Measurements from ENCODE around the gene CHRNG. TPM values are rescaled to one million over a fixed set of nuclear protein-coding genes. Genes with fewer than 3 reads are reported as not detected.
"Not testable (repeated sequence)": the region's sequence is repeated elsewhere in the genome, so short reads cannot be mapped to it uniquely, and the experiment has no call there.

CHRNG gene
- total RNA-seq, 1 donor from 2014 or later = not detected

GRCh38 chr2:232562515-232563151, 23.1 kb downstream of the CHRNG start:
- no peak for TF ChIP-seq CTCF (IDR thresholded peaks at IDR 0.05; ENCODE audit: unreplicated experiment)
- no peak overlapping the region for H3K27ac Mint-ChIP-seq
- no peak overlapping the region for H3K4me3 Mint-ChIP-seq (ENCODE audit: low read depth)
- H3K36me3 Mint-ChIP-seq (ENCODE audit: insufficient read depth) = peaks cover 24% of the 10 kb centered on the region
- no peaks in the 10 kb centered on the region for H3K27me3 Mint-ChIP-seq
- DNase-seq (ENCODE audit: low spot score, unreplicated experiment) = no peak
- H3K4me1 Mint-ChIP-seq (ENCODE audit: low read depth) = no peaks in the 10 kb centered on the region
- H3K9me3 Mint-ChIP-seq (ENCODE audit: low read depth) = no peaks in the 10 kb centered on the region

GRCh38 chr2:232563580-232563979, 24.1 kb downstream of the CHRNG start:
- Mint-ChIP-seq H3K4me1 (ENCODE audit: low read depth) (no peaks in the 10 kb centered on the region), H3K36me3 (ENCODE audit: insufficient read depth) (peaks cover 23% of the 10 kb centered on the region), H3K27me3 (no peaks in the 10 kb centered on the region), H3K4me3 (ENCODE audit: low read depth) (no peak overlapping the region), H3K27ac (no peak overlapping the region), H3K9me3 (ENCODE audit: low read depth) (no peaks in the 10 kb centered on the region)
- no peak for TF ChIP-seq CTCF (IDR thresholded peaks at IDR 0.05; ENCODE audit: unreplicated experiment)
- no peak for DNase-seq (ENCODE audit: low spot score, unreplicated experiment)

GRCh38 chr2:232567721-232568120, 28.2 kb downstream of the CHRNG start:
- Mint-ChIP-seq H3K27ac (no peak overlapping the region), H3K4me3 (ENCODE audit: low read depth) (no peak overlapping the region), H3K4me1 (ENCODE audit: low read depth) (no peaks in the 10 kb centered on the region), H3K9me3 (ENCODE audit: low read depth) (no peaks in the 10 kb centered on the region), H3K27me3 (no peaks in the 10 kb centered on the region), H3K36me3 (ENCODE audit: insufficient read depth) (peaks cover 18% of the 10 kb centered on the region)
- no peak for TF ChIP-seq CTCF (IDR thresholded peaks at IDR 0.05; ENCODE audit: unreplicated experiment)
- DNase-seq (ENCODE audit: low spot score, unreplicated experiment) = no peak

GRCh38 chr2:232568161-232568560, 28.7 kb downstream of the CHRNG start:
- peaks cover 21% of the 10 kb centered on the region for H3K36me3 Mint-ChIP-seq (ENCODE audit: insufficient read depth)
- no peak for TF ChIP-seq CTCF (IDR thresholded peaks at IDR 0.05; ENCODE audit: unreplicated experiment)
- no peaks in the 10 kb centered on the region for H3K9me3 Mint-ChIP-seq (ENCODE audit: low read depth)
- no peaks in the 10 kb centered on the region for H3K4me1 Mint-ChIP-seq (ENCODE audit: low read depth)
- H3K27ac Mint-ChIP-seq = no peak overlapping the region
- DNase-seq (ENCODE audit: low spot score, unreplicated experiment) = no peak
- H3K27me3 Mint-ChIP-seq = no peaks in the 10 kb centered on the region
- no peak overlapping the region for H3K4me3 Mint-ChIP-seq (ENCODE audit: low read depth)

GRCh38 chr2:232569541-232569940, 30.0 kb downstream of the CHRNG start:
- no peak for TF ChIP-seq CTCF (IDR thresholded peaks at IDR 0.05; ENCODE audit: unreplicated experiment)
- H3K27me3 Mint-ChIP-seq = no peaks in the 10 kb centered on the region
- no peak for DNase-seq (ENCODE audit: low spot score, unreplicated experiment)
- H3K4me1 Mint-ChIP-seq (ENCODE audit: low read depth) = no peaks in the 10 kb centered on the region
- no peaks in the 10 kb centered on the region for H3K9me3 Mint-ChIP-seq (ENCODE audit: low read depth)
- H3K36me3 Mint-ChIP-seq (ENCODE audit: insufficient read depth) = peaks cover 22% of the 10 kb centered on the region
- no peak overlapping the region for H3K4me3 Mint-ChIP-seq (ENCODE audit: low read depth)
- no peak overlapping the region for H3K27ac Mint-ChIP-seq

- peaks cover 23% of the 10 kb centered on the region for H3K36me3 Mint-ChIP-seq (ENCODE audit: insufficient read depth)
- not testable (repeated sequence) for DNase-seq (ENCODE audit: low spot score, unreplicated experiment); H3K4me1 Mint-ChIP-seq (ENCODE audit: low read depth); H3K27ac Mint-ChIP-seq; H3K4me3 Mint-ChIP-seq (ENCODE audit: low read depth); H3K27me3 Mint-ChIP-seq; H3K9me3 Mint-ChIP-seq (ENCODE audit: low read depth)
Measured at GRCh38 chr2:232570481-232570880, 31.0 kb downstream of the CHRNG start.

All from progenitor cell of endocrine pancreas (in vitro differentiated cells).